ENCODE data around the gene KNCN.

DNA sequence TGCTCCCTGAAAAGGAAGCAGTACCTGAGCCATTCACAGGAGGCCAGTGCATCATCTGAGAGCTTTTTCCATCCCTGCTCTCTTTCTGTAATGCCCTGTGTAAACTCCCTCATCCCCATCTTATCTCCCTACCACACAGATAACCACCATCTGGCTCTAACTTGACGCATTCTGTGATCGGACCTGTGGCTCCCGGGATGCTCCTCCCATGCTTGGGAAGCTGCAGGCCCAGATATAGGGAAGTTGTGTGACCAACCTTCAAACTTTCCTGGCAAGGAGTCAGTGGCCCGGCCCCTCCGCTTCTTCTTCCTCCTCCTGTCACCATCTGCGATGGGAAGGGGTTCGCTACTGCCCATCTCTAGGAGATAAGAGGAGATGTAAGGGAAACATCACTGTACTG is 31.5 kb upstream of the KNCN start:
- TF ChIP-seq, protein P1, sequence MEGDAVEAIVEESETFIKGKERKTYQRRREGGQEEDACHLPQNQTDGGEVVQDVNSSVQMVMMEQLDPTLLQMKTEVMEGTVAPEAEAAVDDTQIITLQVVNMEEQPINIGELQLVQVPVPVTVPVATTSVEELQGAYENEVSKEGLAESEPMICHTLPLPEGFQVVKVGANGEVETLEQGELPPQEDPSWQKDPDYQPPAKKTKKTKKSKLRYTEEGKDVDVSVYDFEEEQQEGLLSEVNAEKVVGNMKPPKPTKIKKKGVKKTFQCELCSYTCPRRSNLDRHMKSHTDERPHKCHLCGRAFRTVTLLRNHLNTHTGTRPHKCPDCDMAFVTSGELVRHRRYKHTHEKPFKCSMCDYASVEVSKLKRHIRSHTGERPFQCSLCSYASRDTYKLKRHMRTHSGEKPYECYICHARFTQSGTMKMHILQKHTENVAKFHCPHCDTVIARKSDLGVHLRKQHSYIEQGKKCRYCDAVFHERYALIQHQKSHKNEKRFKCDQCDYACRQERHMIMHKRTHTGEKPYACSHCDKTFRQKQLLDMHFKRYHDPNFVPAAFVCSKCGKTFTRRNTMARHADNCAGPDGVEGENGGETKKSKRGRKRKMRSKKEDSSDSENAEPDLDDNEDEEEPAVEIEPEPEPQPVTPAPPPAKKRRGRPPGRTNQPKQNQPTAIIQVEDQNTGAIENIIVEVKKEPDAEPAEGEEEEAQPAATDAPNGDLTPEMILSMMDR (IDR thresholded peaks at IDR 0.05) = no peak
- TF ChIP-seq POLR2A (IDR thresholded peaks at IDR 0.05) = no peak

All from testis (tissue), 2 donors.